HCT116 (cell line): ENCODE results near the gene CDH4. TPM values are rescaled to one million over a fixed set of nuclear protein-coding genes. Genes with fewer than 3 reads are reported as not detected.

Source experiments
- ATAC-seq: fragments of 200-7000 bp; cut with Tn5 transposase; 2 replicates; pipeline ENCODE4 v1.9.1; 2020; ENCODE audit warnings: mild to moderate bottlenecking, moderate library complexity
- BruUV-seq: library from RNA; stranded (reverse); fragments of 400-500 nt; replicated peaks from 2 replicates; lab custom pipeline; 2021; lab: Mats Ljungman, UMichigan
- CTCF ChIA-PET: fragments of 300-600 bp; sonication (Branson Sonifier 250); formaldehyde crosslinking; loops from one replicate; lab custom pipeline; 2021; ENCODE audit warnings: antibody characterized with exemption; lab: Charles Lee
- POLR2A ChIA-PET: fragments of 300-600, 350-600 bp; sonication (Branson Sonifier 250); formaldehyde crosslinking; loops from one replicate; lab custom pipeline; 2021; ENCODE audit warnings: antibody characterized with exemption; lab: Charles Lee
- RAD21 ChIA-PET, 2 experiments: fragments of 300-600 bp; sonication (Branson Sonifier 250); formaldehyde crosslinking; loops; one replicate each; lab custom pipeline; 2023; ENCODE audit warnings: low total read pairs in 2 of 2; ENCODE audit not compliant: uncharacterized antibody in 2 of 2, unreplicated experiment in 2 of 2, low non-redundant PET in 1 of 2; lab: Charles Lee
- DNase-seq: peaks from one replicate; pipeline ENCODE4 v3.0.0-alpha.2; 2010; ENCODE audit warnings: low read depth, low spot score
- H2AFZ ChIP-seq: fragments of 200-600 bp; shearing (Covaris generic), sonication (generic); 2 replicates; pipeline ENCODE4 v1.6.1; 2017; ENCODE audit warnings: low read depth, mixed run types, mixed read lengths, antibody characterized with exemption, low read length; ENCODE audit not compliant: poor library complexity, severe bottlenecking
- H3K27ac ChIP-seq: 2 replicates; pipeline ENCODE4 v1.5.1; 2012; ENCODE audit warnings: low read depth, low read length
- H3K27me3 ChIP-seq: fragments of 200-600 bp; sonication (generic); 2 replicates; pipeline ENCODE4 v1.6.1; 2016; ENCODE audit warnings: mixed run types, low read length, mixed read lengths; ENCODE audit not compliant: insufficient read depth
- H3K36me3 ChIP-seq, 2 experiments: fragments of 200-500 bp in 1 of 2; fragments of 200-600 bp in 1 of 2; sonication (Bioruptor generic) in 1 of 2; sonication (generic) in 1 of 2; 2 replicates each; pipeline versions ENCODE4 v1.5.1 to v1.6.1; 2014 to 2016; ENCODE audit warnings: low read length in 2 of 2, inconsistent platforms in 1 of 2, mixed read lengths in 1 of 2, mixed run types in 1 of 2; ENCODE audit not compliant: insufficient read depth in 2 of 2, control insufficient read depth in 1 of 2
- H3K4me1 ChIP-seq, 2 experiments: fragments of 200-600 bp in 1 of 2; sonication (generic) in 1 of 2; 2 replicates each; pipeline versions ENCODE4 v1.5.1 to v1.6.1; 2012 to 2017; ENCODE audit warnings: low read length in 2 of 2, inconsistent platforms in 1 of 2, mild to moderate bottlenecking in 1 of 2, mixed read lengths in 1 of 2, mixed run types in 1 of 2, moderate library complexity in 1 of 2; ENCODE audit not compliant: insufficient read depth in 2 of 2, control insufficient read depth in 1 of 2
- H3K4me2 ChIP-seq: fragments of 200-600 bp; sonication (generic); 2 replicates; pipeline ENCODE4 v1.6.1; 2017; ENCODE audit warnings: mixed run types, low read length, mixed read lengths
- H3K4me3 ChIP-seq, 2 experiments: fragments of 200-600 bp in 1 of 2; sonication (generic) in 1 of 2; replicated peaks in 1 of 2; 2 replicates each; pipeline ENCODE4 v1.5.1; 2011 to 2016; ENCODE audit warnings: low read length in 2 of 2, control low read depth in 1 of 2, low read depth in 1 of 2, mild to moderate bottlenecking in 1 of 2, mixed read lengths in 1 of 2, mixed run types in 1 of 2
- H3K79me2 ChIP-seq: fragments of 200-600 bp; sonication (generic); 2 replicates; pipeline ENCODE4 v1.6.1; 2017; ENCODE audit warnings: mild to moderate bottlenecking, mixed run types, low read length, moderate library complexity, mixed read lengths; ENCODE audit not compliant: insufficient read depth
- H3K9ac ChIP-seq: fragments of 200-600 bp; sonication (generic); 2 replicates; pipeline ENCODE4 v1.6.1; 2016; ENCODE audit warnings: low read length, mixed read lengths
- H3K9me2 ChIP-seq: fragments of 200-600 bp; sonication (generic), shearing (Covaris generic); 2 replicates; pipeline ENCODE4 v1.6.1; 2017; ENCODE audit warnings: mixed run types, mild to moderate bottlenecking, moderate library complexity; ENCODE audit not compliant: insufficient read depth
- H3K9me3 ChIP-seq, 2 experiments: fragments of 200-500 bp in 1 of 2; fragments of 200-600 bp in 1 of 2; sonication (Bioruptor generic) in 1 of 2; sonication (generic) in 1 of 2; 2 replicates each; pipeline ENCODE4 v1.6.1; 2014 to 2017; ENCODE audit warnings: low read length in 2 of 2, mixed read lengths in 2 of 2, inconsistent platforms in 1 of 2, low read depth in 1 of 2, mild to moderate bottlenecking in 1 of 2, mixed run types in 1 of 2, moderate library complexity in 1 of 2; ENCODE audit not compliant: control insufficient read depth in 1 of 2, insufficient read depth in 1 of 2
- H4K20me1 ChIP-seq: fragments of 200-600 bp; sonication (generic), shearing (Covaris generic); 2 replicates; pipeline ENCODE4 v1.6.1; 2017; ENCODE audit warnings: mixed run types, mild to moderate bottlenecking, moderate library complexity; ENCODE audit not compliant: insufficient read depth
- ATF3 ChIP-seq: IDR thresholded peaks from 2 replicates; pipeline ENCODE4 v1.6.1; 2012
- CBX3 ChIP-seq: IDR thresholded peaks from 2 replicates; pipeline ENCODE4 v1.6.1; 2012; ENCODE audit warnings: low read depth
- CEBPB ChIP-seq: IDR thresholded peaks from 2 replicates; pipeline ENCODE4 v1.6.1; 2012; ENCODE audit warnings: low read depth
- CTCF ChIP-seq, 3 experiments: fragments of 200-600 bp in 1 of 3; sonication (generic) in 1 of 3; IDR thresholded peaks in 2 of 3; conservative IDR thresholded peaks in 1 of 3; 2 replicates each; pipeline ENCODE4 v1.5.1; 2012 to 2017; ENCODE audit warnings: low read depth in 2 of 3, low read length in 2 of 3, antibody characterized with exemption in 1 of 3, borderline replicate concordance in 1 of 3, control low read depth in 1 of 3, mild to moderate bottlenecking in 1 of 3, mixed read lengths in 1 of 3, mixed run types in 1 of 3, moderate library complexity in 1 of 3; ENCODE audit not compliant: insufficient read depth in 1 of 3
- EGR1 ChIP-seq: IDR thresholded peaks from 2 replicates; pipeline ENCODE4 v1.6.1; 2012; ENCODE audit warnings: low read depth
- ELF1 ChIP-seq: IDR thresholded peaks from 2 replicates; pipeline ENCODE4 v1.6.1; 2012; ENCODE audit warnings: low read depth, borderline replicate concordance
- EZH2 ChIP-seq: fragments of 200-600 bp; sonication (generic); IDR thresholded peaks from 2 replicates; pipeline ENCODE4 v1.6.1; 2017; ENCODE audit warnings: antibody characterized with exemption, mixed run types
- FOSL1 ChIP-seq: IDR thresholded peaks from 2 replicates; pipeline ENCODE4 v1.6.1; 2012; ENCODE audit warnings: low read depth
- JUND ChIP-seq: IDR thresholded peaks from 2 replicates; pipeline ENCODE4 v1.6.1; 2012
- MAX ChIP-seq: IDR thresholded peaks from 2 replicates; pipeline ENCODE4 v1.6.1; 2012
- POLR2AphosphoS5 ChIP-seq: IDR thresholded peaks from 2 replicates; pipeline ENCODE4 v1.6.1; 2011; ENCODE audit warnings: mild to moderate bottlenecking, low read depth, low read length, moderate library complexity
- RAD21 ChIP-seq: IDR thresholded peaks from 2 replicates; pipeline ENCODE4 v1.6.1; 2012; ENCODE audit warnings: low read depth, mild to moderate bottlenecking
- REST ChIP-seq: IDR thresholded peaks from 2 replicates; pipeline ENCODE4 v1.6.1; 2012; ENCODE audit warnings: low read depth
- SP1 ChIP-seq: IDR thresholded peaks from 2 replicates; pipeline ENCODE4 v1.6.1; 2012; ENCODE audit warnings: low read depth
- SRF ChIP-seq: IDR thresholded peaks from 2 replicates; pipeline ENCODE4 v1.6.1; 2012; ENCODE audit warnings: low read depth
- TCF7L2 ChIP-seq: IDR thresholded peaks from 2 replicates; pipeline ENCODE4 v1.7.0; 2011; ENCODE audit warnings: borderline replicate concordance, inconsistent platforms; ENCODE audit not compliant: insufficient read depth, insufficient read length; ENCODE audit errors: extremely low read depth
- YY1 ChIP-seq: IDR thresholded peaks from 2 replicates; pipeline ENCODE4 v1.6.1; 2011; ENCODE audit warnings: low read length, low read depth, moderate library complexity, mild to moderate bottlenecking; ENCODE audit not compliant: insufficient replicate concordance; ENCODE audit errors: extremely low read depth
- ZBTB33 ChIP-seq: IDR thresholded peaks from 2 replicates; pipeline ENCODE4 v1.6.1; 2011; ENCODE audit warnings: mild to moderate bottlenecking, low read length, moderate library complexity; ENCODE audit not compliant: insufficient replicate concordance; ENCODE audit errors: extremely low read depth
- ZFX ChIP-seq: fragments of 450-650 bp; IDR thresholded peaks from 2 replicates; pipeline ENCODE4 v1.6.1; 2017
- ZNF274 ChIP-seq: fragments of 200-500 bp; sonication (Bioruptor generic); IDR thresholded peaks from 2 replicates; pipeline ENCODE4 v1.6.1; 2014; ENCODE audit warnings: mild to moderate bottlenecking, low read depth, low read length, inconsistent platforms
- intact Hi-C: fragments of 100-400 bp; cut with micrococcal nuclease; formaldehyde crosslinking; loops from 2 replicates; pipeline ENCODE4 v1.10.0; 2022
- total RNA-seq: library from RNA; stranded (reverse); gene quantifications from one replicate; pipeline ENCODE4 v1.2.1, GENCODE V29; 2021; ENCODE audit not compliant: unreplicated experiment

The CDH4 gene
- total RNA-seq, 1 experiment from 2014 or later, result not detected

- Histone ChIP-seq H3K4me2 (no peak overlapping the region), H3K9me2 (no peaks in the 10 kb centered on the region), H3K79me2 (no peaks in the 10 kb centered on the region), H3K4me1 (no peaks in the 10 kb centered on the region), H3K36me3 (no peaks in the 10 kb centered on the region), H3K27me3 (no peaks in the 10 kb centered on the region), H2AFZ (no peak overlapping the region), H3K9ac (no peak overlapping the region), H4K20me1 (no peaks in the 10 kb centered on the region), H3K4me3 (no peak overlapping the region), H3K9me3 (peaks cover 1 to 5% of the 10 kb centered on the region in 2 experiments; a peak in 2 of 4 replicates), H3K27ac (no peak overlapping the region)
- CTCF ChIA-PET, result no interaction called here
- no peak for DNase-seq
- TF ChIP-seq SP1, result no peak
- no peak for TF ChIP-seq FOSL1
- no peak for TF ChIP-seq TCF7L2
- TF ChIP-seq JUND, result no peak
- TF ChIP-seq YY1, result no peak
- TF ChIP-seq ATF3, result no peak
- no peak for TF ChIP-seq MAX
- no peak for TF ChIP-seq ZFX
- no peak for TF ChIP-seq POLR2AphosphoS5
- TF ChIP-seq SRF, result no peak
- no peak for TF ChIP-seq CEBPB
- TF ChIP-seq EZH2, result no peak
- TF ChIP-seq CTCF (IDR thresholded peaks at IDR 0.05 in 2 of 3, conservative IDR thresholded peaks at IDR 0.05 in 1 of 3; ENCODE audit: borderline replicate concordance in 1 of 3, insufficient read depth in 1 of 3, low read depth in 2 of 3, low read length in 2 of 3), result no peak
- no peak for TF ChIP-seq EGR1
- TF ChIP-seq ELF1, result no peak
- TF ChIP-seq ZNF274, result no peak
- TF ChIP-seq RAD21, result no peak
- no peak for TF ChIP-seq CBX3
- no peak for TF ChIP-seq REST
- TF ChIP-seq ZBTB33, result no peak
- ATAC-seq, result no peak
- intact Hi-C loops, result no loop called here
- POLR2A ChIA-PET, result no interaction called here
- BruUV-seq, result no TSS peak
- RAD21 ChIA-PET, result no interaction called here
Observed at GRCh38 chr20:61449916-61450315, 197.9 kb downstream of the CDH4 start.
